Mammary epithelial cell (primary cell): ENCODE results near the gene GAPDH.

ENCODE experiments used
- CTCF ChIP-seq, 2 donors: IDR thresholded peaks in 1 of 2; conservative IDR thresholded peaks in 1 of 2; 2 replicates each; pipeline ENCODE4 v1.5.1; 2011 to 2012; ENCODE audit warnings: inconsistent platforms in 2 of 2, low read length in 2 of 2, mild to moderate bottlenecking in 2 of 2, control low read depth in 1 of 2, low read depth in 1 of 2; ENCODE audit not compliant: insufficient read depth in 1 of 2; ENCODE audit errors: extremely low read depth in 1 of 2
- EZH2 ChIP-seq: IDR thresholded peaks from 2 replicates; pipeline ENCODE4 v1.6.1; 2012; ENCODE audit warnings: low read length, inconsistent platforms, borderline replicate concordance

GRCh38 chr12:6527711-6528110, 6.6 kb upstream of the GAPDH start:
- TF ChIP-seq CTCF (conservative IDR thresholded peaks at IDR 0.05 in 1 of 2, IDR thresholded peaks at IDR 0.05 in 1 of 2; ENCODE audit: extremely low read depth in 1 of 2, insufficient read depth in 1 of 2, low read depth in 1 of 2, low read length in 2 of 2) (no peak), EZH2 (no peak)
